ENCODE measurements around the gene PDHX. TPM values are rescaled to one million over a fixed set of nuclear protein-coding genes. Genes with fewer than 3 reads are reported as not detected.

PDHX gene
- total RNA-seq = 10 to 100 TPM; 45.1 to 52.0 TPM

DNA sequence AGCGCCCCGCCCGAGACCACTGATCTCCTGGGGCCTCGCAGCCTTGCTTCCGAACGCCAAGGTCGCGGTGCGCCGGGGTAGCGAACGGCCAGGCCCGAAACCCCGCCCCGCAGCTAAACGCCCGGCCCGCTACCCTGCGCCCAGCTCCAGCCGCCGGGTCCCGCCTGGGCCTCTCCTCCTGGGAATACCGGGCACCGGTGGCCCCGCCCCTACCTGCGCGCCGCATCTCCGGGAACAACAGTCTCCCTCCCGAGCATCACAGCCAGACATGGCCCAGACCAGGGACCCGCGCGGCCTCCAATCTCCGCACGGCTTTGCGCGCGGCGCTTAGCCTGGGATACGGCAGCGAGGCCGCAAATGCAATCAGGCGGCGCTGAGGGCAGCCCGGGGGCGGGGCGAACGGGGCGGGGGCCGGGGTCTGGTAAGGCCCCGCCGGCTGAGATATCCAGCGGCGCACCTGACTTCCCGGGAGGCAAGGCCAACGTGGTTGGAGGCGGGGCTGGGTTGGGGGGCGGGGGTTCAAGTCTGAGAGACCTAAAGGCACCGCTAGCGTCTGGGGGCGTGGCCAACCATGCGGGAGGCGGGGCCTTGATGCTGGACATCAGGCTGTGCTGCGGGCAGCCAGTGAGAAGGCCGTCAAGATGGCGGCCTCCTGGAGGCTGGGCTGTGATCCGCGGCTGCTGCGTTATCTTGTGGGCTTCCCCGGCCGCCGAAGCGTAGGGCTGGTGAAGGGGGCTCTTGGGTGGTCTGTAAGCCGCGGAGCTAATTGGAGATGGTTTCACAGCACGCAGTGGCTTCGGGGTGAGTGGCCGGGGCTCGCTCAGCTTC is at the start of gene PDHX, which contains the start of gene APIP:
Gene PDHX, plus strand, starts transcription at position 604 of the 828 bp plus-strand sequence. Its CDS starts 38 bp downstream, at position 642.
Gene APIP, minus strand, starts transcription at position 365 of the 828 bp plus-strand sequence. Its CDS starts 95 bp downstream, at position 270.

Small RNA genes lying within 50 kb of the gene (small RNA-seq; reads per million reads assigned to genes)
- gene MIR1343 = 0 reads per million in 2 donors

Other genes starting within 250 kb of the PDHX start
- gene APIP, start 239 bp upstream of the PDHX start, total RNA-seq = 10 to 100 TPM; 16.5 to 28.0 TPM
- gene CD44, start 222.6 kb downstream of the PDHX start, total RNA-seq = 100 to 1,000 TPM; 315 to 405 TPM

Data from melanocyte of skin (primary cell).